ENCODE measurements around the gene FGF2.

DNA sequence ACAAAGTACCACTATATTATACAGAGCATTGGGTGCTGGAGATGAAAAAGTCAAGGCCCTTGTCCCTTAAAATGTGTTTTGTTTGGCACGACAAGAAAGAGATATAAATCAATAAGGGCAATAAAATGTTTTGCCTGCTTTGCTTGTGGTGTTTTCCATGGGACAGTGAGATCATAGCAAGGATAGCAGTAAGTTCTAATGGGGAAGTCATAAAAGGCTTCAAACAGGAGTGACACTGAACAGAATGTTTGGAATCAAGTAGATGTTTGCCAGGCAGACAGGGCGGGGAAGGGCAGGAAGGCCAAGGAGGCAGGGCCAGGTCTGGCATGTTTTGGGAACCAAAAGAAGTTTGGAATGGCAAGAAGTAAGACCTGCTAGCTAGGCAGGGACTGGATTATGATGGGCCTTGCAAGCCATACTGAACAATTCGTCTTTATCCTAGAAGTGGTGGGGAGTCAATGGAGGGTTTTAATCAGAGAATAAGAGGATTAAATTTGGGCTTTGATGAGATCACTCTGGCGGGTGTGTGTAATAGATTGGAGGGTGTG lies 16.4 kb downstream of the FGF2 start:
- TF ChIP-seq, protein P1, sequence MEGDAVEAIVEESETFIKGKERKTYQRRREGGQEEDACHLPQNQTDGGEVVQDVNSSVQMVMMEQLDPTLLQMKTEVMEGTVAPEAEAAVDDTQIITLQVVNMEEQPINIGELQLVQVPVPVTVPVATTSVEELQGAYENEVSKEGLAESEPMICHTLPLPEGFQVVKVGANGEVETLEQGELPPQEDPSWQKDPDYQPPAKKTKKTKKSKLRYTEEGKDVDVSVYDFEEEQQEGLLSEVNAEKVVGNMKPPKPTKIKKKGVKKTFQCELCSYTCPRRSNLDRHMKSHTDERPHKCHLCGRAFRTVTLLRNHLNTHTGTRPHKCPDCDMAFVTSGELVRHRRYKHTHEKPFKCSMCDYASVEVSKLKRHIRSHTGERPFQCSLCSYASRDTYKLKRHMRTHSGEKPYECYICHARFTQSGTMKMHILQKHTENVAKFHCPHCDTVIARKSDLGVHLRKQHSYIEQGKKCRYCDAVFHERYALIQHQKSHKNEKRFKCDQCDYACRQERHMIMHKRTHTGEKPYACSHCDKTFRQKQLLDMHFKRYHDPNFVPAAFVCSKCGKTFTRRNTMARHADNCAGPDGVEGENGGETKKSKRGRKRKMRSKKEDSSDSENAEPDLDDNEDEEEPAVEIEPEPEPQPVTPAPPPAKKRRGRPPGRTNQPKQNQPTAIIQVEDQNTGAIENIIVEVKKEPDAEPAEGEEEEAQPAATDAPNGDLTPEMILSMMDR (IDR thresholded peaks at IDR 0.05; ENCODE audit: low read length): no peak
- TF ChIP-seq EZH2 (optimal IDR thresholded peaks at IDR 0.05; ENCODE audit: low read depth, low read length) (no peak), EZH2phosphoT487 (IDR thresholded peaks at IDR 0.05; ENCODE audit: low read length) (no peak)

Measured in MM.1S (cell line).